ENCODE data around the gene PMIS2.

The PMIS2 gene

DNA sequence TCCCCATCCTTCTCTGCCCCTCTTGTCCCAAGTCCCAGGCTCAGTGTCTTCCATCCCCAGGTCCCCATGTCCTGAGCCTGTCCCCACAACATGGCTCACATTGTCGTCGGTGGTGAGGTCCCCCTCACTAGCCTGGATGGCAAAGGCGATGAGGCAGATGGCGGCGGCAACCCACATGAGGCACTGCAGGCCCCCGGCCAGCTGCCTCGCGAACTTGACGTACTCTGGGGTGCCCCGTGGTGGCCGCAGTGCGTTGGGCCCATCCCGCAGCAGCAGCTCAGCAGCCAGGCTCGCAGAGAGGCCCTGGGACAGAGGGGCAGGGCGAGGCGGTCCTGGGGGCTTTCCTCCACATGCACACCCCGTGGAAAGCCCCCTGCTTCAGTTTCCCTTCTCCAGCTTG, 23.6 kb upstream of the PMIS2 start:
- Histone ChIP-seq H3K4me1 (no peaks in the 10 kb centered on the region), H3K27me3 (ENCODE audit: control insufficient read depth, insufficient read depth, low read length) (no peaks in the 10 kb centered on the region), H3K27ac (no peak overlapping the region), H3K9me3 (ENCODE audit: control insufficient read depth, low read length) (no peaks in the 10 kb centered on the region), H3K4me3 (ENCODE audit: low read depth, low read length) (no peak overlapping the region), H3K9ac (no peak overlapping the region), H3K79me2 (no peaks in the 10 kb centered on the region), H3K4me2 (ENCODE audit: low read length) (no peak overlapping the region), H3K36me3 (ENCODE audit: control insufficient read depth, insufficient read depth, low read length) (no peaks in the 10 kb centered on the region), H2AFZ (no peak overlapping the region)
- no peak for TF ChIP-seq CTCF (IDR thresholded peaks at IDR 0.05)

DNA sequence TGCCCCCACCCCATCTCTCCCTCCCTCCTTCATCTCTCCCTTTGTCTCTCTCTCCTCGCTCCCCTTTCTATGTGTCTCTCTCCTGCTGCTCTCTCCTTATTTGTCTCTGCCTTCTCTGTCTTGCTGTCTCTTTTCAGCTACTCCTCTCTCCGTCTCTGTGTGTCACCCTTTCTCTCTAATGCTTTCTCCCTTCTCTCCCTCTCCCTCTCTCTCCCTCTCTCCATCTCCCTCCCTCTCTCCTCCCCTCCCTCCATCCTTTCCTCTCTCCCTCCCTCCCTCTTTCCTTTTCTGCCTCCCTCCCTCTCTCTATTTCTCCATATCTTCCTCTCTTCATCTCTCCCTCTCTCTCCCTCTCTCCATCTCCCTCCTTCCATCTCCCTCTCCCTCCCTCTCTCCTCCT, 23.2 kb upstream of the PMIS2 start:
- Histone ChIP-seq H3K36me3 (ENCODE audit: control insufficient read depth, insufficient read depth, low read length) (no peaks in the 10 kb centered on the region), H3K4me1 (no peaks in the 10 kb centered on the region), H3K4me3 (ENCODE audit: low read depth, low read length) (no peak overlapping the region), H3K9me3 (ENCODE audit: control insufficient read depth, low read length) (no peaks in the 10 kb centered on the region), H3K4me2 (ENCODE audit: low read length) (no peak overlapping the region), H3K79me2 (no peaks in the 10 kb centered on the region), H3K27ac (no peak overlapping the region), H3K9ac (no peak overlapping the region), H2AFZ (no peak overlapping the region), H3K27me3 (ENCODE audit: control insufficient read depth, insufficient read depth, low read length) (no peaks in the 10 kb centered on the region)
- TF ChIP-seq CTCF (IDR thresholded peaks at IDR 0.05) = no peak

GRCh38 chr19:35563207-35563829, 22.7 kb upstream of the PMIS2 start, which contains the start of gene ATP4A:
Gene ATP4A (minus strand): TSS chr19:35563658. CDS start chr19:35563629, 29 bp downstream.
- Histone ChIP-seq H3K36me3 (ENCODE audit: control insufficient read depth, insufficient read depth, low read length) (no peaks in the 10 kb centered on the region), H3K4me1 (no peaks in the 10 kb centered on the region), H3K9me3 (ENCODE audit: control insufficient read depth, low read length) (no peaks in the 10 kb centered on the region), H3K27me3 (ENCODE audit: control insufficient read depth, insufficient read depth, low read length) (no peaks in the 10 kb centered on the region), H2AFZ (no peak within 1 kb of the TSS), H3K4me2 (ENCODE audit: low read length) (no peak within 1 kb of the TSS), H3K9ac (no peak within 1 kb of the TSS), H3K4me3 (ENCODE audit: low read depth, low read length) (no peak within 1 kb of the TSS), H3K79me2 (no peaks in the 10 kb centered on the region), H3K27ac (no peak within 1 kb of the TSS)
- no peak for TF ChIP-seq CTCF (IDR thresholded peaks at IDR 0.05)

- Histone ChIP-seq H3K9me3 (ENCODE audit: control insufficient read depth, low read length) (no peaks in the 10 kb centered on the region), H3K4me1 (no peaks in the 10 kb centered on the region), H3K27ac (no peak overlapping the region), H3K9ac (no peak overlapping the region), H3K4me2 (ENCODE audit: low read length) (no peak overlapping the region), H3K36me3 (ENCODE audit: control insufficient read depth, insufficient read depth, low read length) (no peaks in the 10 kb centered on the region), H2AFZ (no peak overlapping the region), H3K4me3 (ENCODE audit: low read depth, low read length) (no peak overlapping the region), H3K79me2 (no peaks in the 10 kb centered on the region), H3K27me3 (ENCODE audit: control insufficient read depth, insufficient read depth, low read length) (no peaks in the 10 kb centered on the region)
- no peak for TF ChIP-seq CTCF (IDR thresholded peaks at IDR 0.05)
These were observed 20.7 kb upstream of the PMIS2 start for GRCh38 chr19:35565016-35565856.
